Coronary artery (tissue), 2 donors: ENCODE data around the gene PDCD7.
"Not testable (repeated sequence)": the region's sequence is repeated elsewhere in the genome, so short reads cannot be mapped to it uniquely, and the experiment has no call there.

ENCODE experiments used
- DNase-seq: peaks from one replicate; pipeline ENCODE4 v3.0.0-alpha.2; 2017; ENCODE audit warnings: low spot score
- H3K27ac ChIP-seq, 2 donors: fragments of 200-600 bp; sonication (generic); one replicate each; pipeline ENCODE4 v1.5.1; 2016 to 2019
- H3K4me3 ChIP-seq: fragments of 200-600 bp; sonication (generic); 2 replicates; pipeline ENCODE4 v1.5.1; 2016; ENCODE audit warnings: mild to moderate bottlenecking, moderate library complexity
- CTCF ChIP-seq: fragments of 200-600 bp; sonication (generic); IDR thresholded peaks from one replicate; pipeline ENCODE4 v1.5.1; 2019; ENCODE audit warnings: antibody characterized with exemption

Gene PDCD7

GRCh38 chr15:65077981-65078352, 55.6 kb downstream of the PDCD7 start:
- peak; percentile 56 for TF ChIP-seq CTCF
- H3K4me3 ChIP-seq: peak overlapping the region; percentile 51
- no peak for DNase-seq
- H3K27ac ChIP-seq: peak overlapping the region in 1 of 2 donors; percentile 24

- no peak for DNase-seq
- H3K4me3 ChIP-seq: peak overlapping the region; percentile 51
- peak overlapping the region in 1 of 2 donors; percentile 59 for H3K27ac ChIP-seq
- no peak for TF ChIP-seq CTCF
Measured at GRCh38 chr15:65077291-65077980, 56.2 kb downstream of the PDCD7 start.

GRCh38 chr15:65076486-65077290, 56.9 kb downstream of the PDCD7 start, which contains the start of gene KBTBD13:
Gene KBTBD13, plus strand, starts transcription at chr15:65076746. Its CDS starts 70 bp downstream, at chr15:65076816.
- no peak for DNase-seq
- no peak for TF ChIP-seq CTCF
- peak within 1 kb of the TSS; percentile 51 for H3K4me3 ChIP-seq
- H3K27ac ChIP-seq: peak within 1 kb of the TSS in 1 of 2 donors; percentile 59

GRCh38 chr15:65075607-65076395, 57.8 kb downstream of the PDCD7 start:
- not testable (repeated sequence) for DNase-seq, H3K4me3 ChIP-seq
- peak overlapping the region in 1 of 2 donors; percentile 59 for H3K27ac ChIP-seq

GRCh38 chr15:65074946-65075345, 58.7 kb downstream of the PDCD7 start:
- not testable (repeated sequence) for DNase-seq, H3K27ac ChIP-seq, H3K4me3 ChIP-seq

GRCh38 chr15:65072617-65073016, 61.0 kb downstream of the PDCD7 start:
- Histone ChIP-seq H3K4me3 (no peak overlapping the region), H3K27ac (peak overlapping the region; percentile 98 to 100)
- no peak for TF ChIP-seq CTCF
- no peak for DNase-seq

GRCh38 chr15:65072027-65072426, 61.6 kb downstream of the PDCD7 start:
- DNase-seq: no peak
- TF ChIP-seq CTCF: no peak
- peak overlapping the region; percentile 98 to 100 for H3K27ac ChIP-seq
- peak overlapping the region; percentile 1 for H3K4me3 ChIP-seq
